HepG2 (cell line): ENCODE results near the gene CYP2W1. TPM values are rescaled to one million over a fixed set of nuclear protein-coding genes. Genes with fewer than 3 reads are reported as not detected.

Experiments
- AKAP8 ChIP-seq: sonication (generic); formaldehyde crosslinking; IDR thresholded peaks from 2 replicates; pipeline ENCODE4 v1.5.1; 2020; ENCODE audit warnings: mild to moderate bottlenecking, missing genetic modification reagents
- DMTF1 ChIP-seq: sonication (generic); formaldehyde crosslinking; IDR thresholded peaks from 2 replicates; pipeline ENCODE4 v1.4.0; 2020; ENCODE audit warnings: mild to moderate bottlenecking, missing genetic modification reagents
- FOXK1 ChIP-seq: sonication (generic); formaldehyde crosslinking; IDR thresholded peaks from 2 replicates; pipeline ENCODE4 v1.4.0; 2020; ENCODE audit warnings: low read depth, missing genetic modification reagents, borderline replicate concordance
- GATAD1 ChIP-seq: IDR thresholded peaks from 2 replicates; pipeline ENCODE4 v1.6.1; 2016; ENCODE audit warnings: missing genetic modification reagents, missing compliant biosample characterization
- JUN ChIP-seq: sonication (generic); formaldehyde crosslinking; IDR thresholded peaks from 2 replicates; pipeline ENCODE4 v1.4.0; 2020; ENCODE audit warnings: mild to moderate bottlenecking, missing genetic modification reagents
- KLF6 ChIP-seq: IDR thresholded peaks from 2 replicates; pipeline ENCODE4 v1.8.0; 2016; ENCODE audit warnings: missing biosample characterization, missing genetic modification reagents
- MYPOP ChIP-seq: sonication (generic); formaldehyde crosslinking; IDR thresholded peaks from 2 replicates; pipeline ENCODE4 v1.8.1; 2023; ENCODE audit warnings: mild to moderate bottlenecking, moderate library complexity, missing genetic modification reagents
- SOX5 ChIP-seq: IDR thresholded peaks from 2 replicates; pipeline ENCODE4 v1.6.1; 2016; ENCODE audit warnings: borderline replicate concordance
- ZBTB44 ChIP-seq: sonication (generic); formaldehyde crosslinking; IDR thresholded peaks from 2 replicates; pipeline ENCODE4 v1.4.0; 2020; ENCODE audit warnings: missing genetic modification reagents
- ZFP82 ChIP-seq: sonication (generic); formaldehyde crosslinking; IDR thresholded peaks from 2 replicates; pipeline ENCODE4 v1.5.1; 2020; ENCODE audit warnings: mild to moderate bottlenecking, missing genetic modification reagents, borderline replicate concordance
- ZHX2 ChIP-seq, 2 experiments: sonication (generic) in 1 of 2; formaldehyde crosslinking in 1 of 2; IDR thresholded peaks; 2 replicates each; pipeline versions ENCODE4 v1.6.1 to v1.9.0; 2014 to 2022; ENCODE audit warnings: antibody characterized with exemption in 1 of 2, borderline replicate concordance in 1 of 2, inconsistent platforms in 1 of 2, low read depth in 1 of 2, missing genetic modification reagents in 1 of 2
- ZNF10 ChIP-seq: sonication (generic); formaldehyde crosslinking; IDR thresholded peaks from 2 replicates; pipeline ENCODE4 v1.4.0; 2020; ENCODE audit warnings: mild to moderate bottlenecking, low read depth, missing genetic modification reagents, borderline replicate concordance
- ZNF33A ChIP-seq: sonication (generic); formaldehyde crosslinking; IDR thresholded peaks from 2 replicates; pipeline ENCODE4 v1.5.1; 2020; ENCODE audit warnings: missing genetic modification reagents, mild to moderate bottlenecking, moderate library complexity, borderline replicate concordance
- ZNF33B ChIP-seq: sonication (generic); formaldehyde crosslinking; IDR thresholded peaks from 2 replicates; pipeline ENCODE4 v1.5.1; 2020; ENCODE audit warnings: mild to moderate bottlenecking, missing genetic modification reagents
- ZNF773 ChIP-seq: sonication (generic); formaldehyde crosslinking; IDR thresholded peaks from 2 replicates; pipeline ENCODE4 v1.4.0; 2020; ENCODE audit warnings: missing genetic modification reagents, borderline replicate concordance
- ZSCAN22 ChIP-seq: sonication (generic); formaldehyde crosslinking; IDR thresholded peaks from 2 replicates; pipeline ENCODE4 v1.4.0; 2020; ENCODE audit warnings: mild to moderate bottlenecking, missing genetic modification reagents
- polyA plus RNA-seq, 8 experiments: library from polyadenylated mRNA; depleted of rRNA in 3 of 8; stranded (reverse) in 7 of 8; unstranded in 1 of 8; fragments of >200 nt; fragmentation: Illumina TruSeq in 4 of 8; extraction: Trizol in 4 of 8; gene quantifications; 2 replicates each; pipeline versions ENCODE4 v1.2.1 to v1.2.3, GENCODE V29; 2011 to 2016; ENCODE audit warnings: low read depth in 4 of 8, missing spikeins in 1 of 8, mixed read lengths in 1 of 8; ENCODE audit not compliant: insufficient read depth in 1 of 8
- total RNA-seq, 5 experiments: library from RNA; depleted of rRNA; stranded (reverse); fragments of >200 nt; fragmentation: Illumina TruSeq; extraction: Trizol; gene quantifications; 2 replicates each; pipeline ENCODE4 v1.2.3, GENCODE V29; 2016; ENCODE audit warnings: low read depth in 1 of 5

CYP2W1 gene
- total and polyA plus RNA-seq, 2 of the 13 experiments (the other 11 are each of a cell fraction or from before 2014, with no cell fraction given): 19.5 to 31.7 TPM

- peak; percentile 83 for TF ChIP-seq ZHX2 (IDR thresholded peaks at IDR 0.05; ENCODE audit: low read depth)
- 0 out of 2 replicates have a peak, but pooled peaks have one; percentile 23 for TF ChIP-seq ZHX2 (CRISPR knock-in tag; IDR thresholded peaks at IDR 0.05; ENCODE audit: borderline replicate concordance)
- TF ChIP-seq DMTF1 (CRISPR knock-in tag): no peak; the same call in 1 of the 2 replicates
- peak; percentile 90 for TF ChIP-seq GATAD1
- no peak; the same call in 1 of the 2 replicates for TF ChIP-seq ZNF33B (CRISPR knock-in tag)
- peak; percentile 62; the same call in 1 of the 2 replicates for TF ChIP-seq ZBTB44 (CRISPR knock-in tag)
- TF ChIP-seq ZNF10 (CRISPR knock-in tag): no peak
- no peak; the same call in 1 of the 2 replicates for TF ChIP-seq KLF6
- TF ChIP-seq ZFP82 (CRISPR knock-in tag): peak; percentile 48; the same call in 1 of the 2 replicates
- TF ChIP-seq FOXK1 (CRISPR knock-in tag): peak; percentile 55; the same call in 1 of the 2 replicates
- peak; percentile 92 for TF ChIP-seq AKAP8 (CRISPR knock-in tag)
- TF ChIP-seq JUN: no peak
- TF ChIP-seq ZNF33A (CRISPR knock-in tag): 0 out of 2 replicates have a peak, but pooled peaks have one; percentile 66
- TF ChIP-seq ZNF773 (CRISPR knock-in tag): peak; percentile 57; the same call in 1 of the 2 replicates
- no peak for TF ChIP-seq MYPOP
- peak; percentile 26; the same call in 1 of the 2 replicates for TF ChIP-seq SOX5 (CRISPR knock-in tag)
- TF ChIP-seq ZSCAN22 (CRISPR knock-in tag): no peak
Measured at GRCh38 chr7:974820-975681, 7.9 kb upstream of the CYP2W1 start, which contains the start of gene COX19 (continued).
